Type B pancreatic cell (in vitro differentiated cells): Measurements from ENCODE around the gene MPC2. TPM values are rescaled to one million over a fixed set of nuclear protein-coding genes. Genes with fewer than 3 reads are reported as not detected.

Experiments
- DNase-seq: peaks from one replicate; pipeline ENCODE4 v3.0.0; 2021; ENCODE audit warnings: mixed read lengths; ENCODE audit not compliant: unreplicated experiment; ENCODE audit errors: extremely low spot score
- H3K27ac Mint-ChIP-seq: 2 replicates; pipeline ENCODE4 v1.8.0; 2021; ENCODE audit warnings: mild to moderate bottlenecking, mixed read lengths
- H3K27me3 Mint-ChIP-seq: 2 replicates; pipeline ENCODE4 v1.8.0; 2021; ENCODE audit warnings: mixed read lengths
- H3K36me3 Mint-ChIP-seq: 2 replicates; pipeline ENCODE4 v1.8.0; 2021; ENCODE audit warnings: mixed read lengths
- H3K4me1 Mint-ChIP-seq: one replicate; pipeline ENCODE4 v1.8.0; 2021; ENCODE audit warnings: mixed read lengths; ENCODE audit not compliant: unreplicated experiment
- H3K4me3 Mint-ChIP-seq: 2 replicates; pipeline ENCODE4 v1.8.0; 2021; ENCODE audit warnings: mild to moderate bottlenecking, mixed read lengths
- H3K9me3 Mint-ChIP-seq: 2 replicates; pipeline ENCODE4 v1.8.0; 2021; ENCODE audit warnings: mixed read lengths
- total RNA-seq: library from RNA; stranded (reverse); gene quantifications from 2 replicates; pipeline ENCODE4 v1.2.1, GENCODE V29; 2021; ENCODE audit warnings: low replicate concordance
- TF ChIP-seq, protein P1 (sequence below): fragments of 200-600 bp; sonication (generic); conservative IDR thresholded peaks from 2 replicates; pipeline ENCODE4 v1.5.0; 2021; ENCODE audit warnings: antibody characterized with exemption, mild to moderate bottlenecking

Gene MPC2
- total RNA-seq, 1 donor from 2014 or later, result 60.2 TPM

DNA sequence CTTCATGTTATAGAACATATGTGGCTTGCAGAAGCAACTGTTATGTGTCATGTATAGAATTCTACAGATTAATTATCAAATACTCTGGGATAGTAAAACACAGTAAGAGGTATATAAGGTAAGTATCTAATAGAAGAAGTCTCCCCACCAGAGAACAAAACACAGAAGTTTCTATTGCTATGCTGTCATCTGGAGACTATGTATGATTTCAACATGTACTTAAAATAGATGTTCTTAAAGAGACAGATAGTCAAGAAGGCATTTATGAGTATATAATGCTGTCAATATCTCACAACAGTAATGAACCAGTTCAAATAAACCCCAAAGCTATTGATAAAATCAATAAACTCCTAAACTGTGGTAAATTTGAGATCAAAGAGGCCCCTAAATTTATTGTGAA lies 14.8 kb downstream of the MPC2 start:
- no peak overlapping the region for H3K27ac Mint-ChIP-seq
- TF ChIP-seq, protein P1, sequence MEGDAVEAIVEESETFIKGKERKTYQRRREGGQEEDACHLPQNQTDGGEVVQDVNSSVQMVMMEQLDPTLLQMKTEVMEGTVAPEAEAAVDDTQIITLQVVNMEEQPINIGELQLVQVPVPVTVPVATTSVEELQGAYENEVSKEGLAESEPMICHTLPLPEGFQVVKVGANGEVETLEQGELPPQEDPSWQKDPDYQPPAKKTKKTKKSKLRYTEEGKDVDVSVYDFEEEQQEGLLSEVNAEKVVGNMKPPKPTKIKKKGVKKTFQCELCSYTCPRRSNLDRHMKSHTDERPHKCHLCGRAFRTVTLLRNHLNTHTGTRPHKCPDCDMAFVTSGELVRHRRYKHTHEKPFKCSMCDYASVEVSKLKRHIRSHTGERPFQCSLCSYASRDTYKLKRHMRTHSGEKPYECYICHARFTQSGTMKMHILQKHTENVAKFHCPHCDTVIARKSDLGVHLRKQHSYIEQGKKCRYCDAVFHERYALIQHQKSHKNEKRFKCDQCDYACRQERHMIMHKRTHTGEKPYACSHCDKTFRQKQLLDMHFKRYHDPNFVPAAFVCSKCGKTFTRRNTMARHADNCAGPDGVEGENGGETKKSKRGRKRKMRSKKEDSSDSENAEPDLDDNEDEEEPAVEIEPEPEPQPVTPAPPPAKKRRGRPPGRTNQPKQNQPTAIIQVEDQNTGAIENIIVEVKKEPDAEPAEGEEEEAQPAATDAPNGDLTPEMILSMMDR, result no peak
- H3K27me3 Mint-ChIP-seq, result no peaks in the 10 kb centered on the region
- no peak for DNase-seq
- H3K4me3 Mint-ChIP-seq, result no peak overlapping the region
- peaks cover under 1% of the 10 kb centered on the region for H3K9me3 Mint-ChIP-seq
- peaks cover 6% of the 10 kb centered on the region for H3K4me1 Mint-ChIP-seq
- peaks cover 13% of the 10 kb centered on the region for H3K36me3 Mint-ChIP-seq

DNA sequence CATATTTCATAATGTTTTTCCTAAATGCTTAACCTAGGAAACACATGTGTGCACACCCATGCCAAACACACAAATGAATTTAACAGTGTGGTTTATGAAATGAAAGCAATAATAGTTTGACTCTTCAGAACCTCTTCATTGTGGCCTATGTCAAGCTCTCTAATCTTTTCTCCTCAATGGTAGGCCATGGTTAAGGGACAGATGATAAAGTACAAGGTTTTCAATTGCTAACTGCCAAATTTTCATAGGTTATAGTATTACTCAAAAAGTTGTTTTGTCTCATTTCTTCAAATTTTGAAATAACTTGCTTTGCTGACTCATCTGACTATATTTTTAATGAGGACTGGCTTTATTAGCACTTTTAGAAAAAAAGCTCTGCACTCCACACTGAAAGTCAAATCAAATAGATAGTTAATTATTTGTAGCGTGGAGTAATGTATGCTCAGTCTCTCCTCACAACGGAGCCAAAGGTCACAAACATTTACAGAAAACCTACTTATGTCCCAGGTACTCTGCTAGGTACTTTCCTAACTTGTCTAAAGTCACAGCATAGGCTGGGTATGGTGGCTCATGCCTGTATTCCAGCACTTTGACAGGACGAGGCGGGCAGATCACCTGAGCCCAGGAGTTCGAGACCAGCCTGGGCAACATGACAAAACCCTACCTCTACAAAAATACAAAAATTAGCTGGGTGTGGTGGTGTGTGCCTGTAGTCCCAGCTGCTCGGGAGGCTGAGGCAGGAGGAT lies 19.9 kb downstream of the MPC2 start:
- H3K9me3 Mint-ChIP-seq, result peaks cover 4% of the 10 kb centered on the region
- peak overlapping the region; percentile 26 for H3K27ac Mint-ChIP-seq
- peaks cover 15% of the 10 kb centered on the region for H3K36me3 Mint-ChIP-seq
- DNase-seq, result no peak
- no peaks in the 10 kb centered on the region for H3K4me1 Mint-ChIP-seq
- H3K27me3 Mint-ChIP-seq, result no peaks in the 10 kb centered on the region
- TF ChIP-seq, protein P1, result no peak
- H3K4me3 Mint-ChIP-seq, result peak overlapping the region; percentile 7

DNA sequence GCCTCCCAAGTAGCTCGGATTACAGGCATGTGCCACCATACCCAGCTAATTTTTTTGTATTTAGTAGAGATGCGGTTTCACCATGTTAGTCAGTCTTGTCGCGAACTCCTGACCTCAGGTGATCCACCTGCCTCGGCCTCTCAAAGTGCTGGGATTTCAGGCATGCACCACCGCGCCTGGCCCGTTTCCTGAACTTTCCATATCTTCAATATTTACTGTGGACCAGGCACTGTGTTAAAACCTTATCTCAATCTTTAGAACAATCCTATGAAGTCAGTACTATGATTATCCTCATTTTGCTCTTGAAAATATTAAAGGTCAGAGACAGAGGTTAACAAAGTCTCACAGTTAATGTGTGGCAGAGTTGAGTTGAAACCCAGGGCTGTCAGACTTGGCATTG lies 21.3 kb downstream of the MPC2 start:
- TF ChIP-seq, protein P1, result no peak
- Mint-ChIP-seq H3K36me3 (peaks cover 15% of the 10 kb centered on the region), H3K9me3 (peaks cover 4% of the 10 kb centered on the region), H3K27me3 (no peaks in the 10 kb centered on the region), H3K4me1 (no peaks in the 10 kb centered on the region), H3K4me3 (no peak overlapping the region), H3K27ac (peak overlapping the region; percentile 6)
- no peak for DNase-seq

DNA sequence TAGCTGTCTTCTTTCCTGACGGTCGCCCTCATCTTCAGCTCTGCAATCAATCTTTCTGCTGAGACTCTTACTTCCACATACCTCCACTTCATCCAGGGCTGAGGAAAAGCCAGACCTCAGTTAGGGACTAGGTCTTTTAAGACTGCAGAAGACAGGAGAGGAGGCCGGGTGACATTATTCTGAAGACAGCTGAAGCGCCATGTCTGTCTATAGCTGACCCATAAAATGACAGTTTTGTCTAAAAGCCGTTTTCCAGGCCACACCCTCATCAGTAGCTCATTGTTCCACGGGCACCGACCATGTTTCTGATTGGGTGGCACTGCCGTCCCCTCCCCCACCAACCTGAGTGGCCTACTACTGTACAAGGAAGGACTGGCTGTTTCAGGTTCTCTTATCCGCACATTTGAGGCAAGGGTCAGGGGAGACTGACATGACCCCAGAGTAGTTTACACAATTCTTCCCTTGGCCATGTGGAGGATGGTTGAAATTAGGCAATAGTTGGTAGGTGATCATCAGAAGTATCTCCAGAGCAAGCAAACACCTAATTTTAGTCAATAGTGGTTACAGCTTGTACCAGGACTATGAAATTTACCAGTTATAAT lies 22.9 kb downstream of the MPC2 start, which contains the start of gene ADCY10:
TSS of gene ADCY10 (minus strand) at position 240 of the 602 bp plus-strand sequence. CDS start 8,994 bp downstream, outside the sequence.
- TF ChIP-seq, protein P1, result no peak
- Mint-ChIP-seq H3K4me1 (no peaks in the 10 kb centered on the region), H3K4me3 (no peak within 1 kb of the TSS), H3K27ac (no peak within 1 kb of the TSS), H3K27me3 (no peaks in the 10 kb centered on the region), H3K9me3 (peaks cover 9% of the 10 kb centered on the region), H3K36me3 (peaks cover 20% of the 10 kb centered on the region)
- no peak for DNase-seq

DNA sequence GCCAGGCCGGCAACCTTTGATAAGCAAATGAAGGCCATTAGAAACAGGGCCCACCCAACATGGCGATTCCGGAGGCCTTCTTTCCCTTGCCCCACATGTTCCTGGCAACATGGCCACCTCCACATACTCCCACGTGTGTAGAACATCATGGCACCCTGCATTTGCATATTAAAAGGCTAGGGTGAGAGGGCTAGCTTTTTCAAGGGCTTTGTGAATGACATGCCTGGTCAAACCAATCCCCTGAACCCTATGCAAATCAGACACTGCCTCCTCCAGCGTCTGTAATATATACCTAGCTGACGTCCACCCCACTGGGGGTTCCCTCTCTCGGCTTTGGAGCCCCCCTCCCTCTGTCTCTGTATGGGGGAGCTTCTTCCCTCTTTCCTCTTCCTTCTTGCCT lies 24.6 kb downstream of the MPC2 start:
- Mint-ChIP-seq H3K4me1 (no peaks in the 10 kb centered on the region), H3K9me3 (peaks cover 9% of the 10 kb centered on the region), H3K27ac (no peak overlapping the region), H3K36me3 (peaks cover 15% of the 10 kb centered on the region), H3K27me3 (no peaks in the 10 kb centered on the region), H3K4me3 (no peak overlapping the region)
- TF ChIP-seq, protein P1, result no peak
- no peak for DNase-seq
